Activated CD4-positive, alpha-beta T cell treated with anti-CD3 and anti-CD28 coated beads, Interleukin-2, amount 10 ng/mL, durations not matched to agents 24 days and 14 days (primary cell): Measurements from ENCODE around the gene LIG4. TPM values are rescaled to one million over a fixed set of nuclear protein-coding genes. Genes with fewer than 3 reads are reported as not detected.
"Not testable (repeated sequence)": the region's sequence is repeated elsewhere in the genome, so short reads cannot be mapped to it uniquely, and the experiment has no call there.

Experiments used
- DNase-seq: peaks from one replicate; pipeline ENCODE4 v3.0.0; 2022
- H3K27ac Mint-ChIP-seq: one replicate; pipeline ENCODE4 v1.8.0; 2022; ENCODE audit warnings: mild to moderate bottlenecking, mixed read lengths
- H3K27me3 Mint-ChIP-seq: one replicate; pipeline ENCODE4 v1.8.0; 2022; ENCODE audit warnings: mixed read lengths
- H3K36me3 Mint-ChIP-seq: one replicate; pipeline ENCODE4 v1.8.0; 2022; ENCODE audit warnings: low read depth, mild to moderate bottlenecking, mixed read lengths
- H3K4me1 Mint-ChIP-seq: one replicate; pipeline ENCODE4 v1.8.0; 2021; ENCODE audit warnings: mixed read lengths
- H3K4me3 Mint-ChIP-seq: one replicate; pipeline ENCODE4 v1.8.0; 2022; ENCODE audit warnings: mild to moderate bottlenecking, moderate library complexity, mixed read lengths
- H3K9me3 Mint-ChIP-seq: one replicate; pipeline ENCODE4 v1.8.0; 2021; ENCODE audit warnings: mixed read lengths
- intact Hi-C: fragments of 100-400 bp; cut with micrococcal nuclease; formaldehyde crosslinking; loops from one replicate; pipeline ENCODE4 v1.15.1; 2023
- total RNA-seq: library from RNA; stranded (reverse); gene quantifications from 2 replicates; pipeline ENCODE4 v1.2.3, GENCODE V29; 2022

Gene LIG4
- 8.2 and 8.6 TPM in 2 replicates for total RNA-seq

- peak within 1 kb of the TSS; percentile 93 for H3K4me3 Mint-ChIP-seq
- H3K27me3 Mint-ChIP-seq, result peaks cover 3% of the 10 kb centered on the region
- H3K4me1 Mint-ChIP-seq, result peaks cover 44% of the 10 kb centered on the region
- H3K36me3 Mint-ChIP-seq, result peaks cover 17% of the 10 kb centered on the region
- peak within 1 kb of the TSS; percentile 84 for H3K27ac Mint-ChIP-seq
- intact Hi-C loops, result loop anchor here (5.0 kb wide), 4 partner anchors 38 to 1648 kb away; partner anchors contain the start of genes ARGLU1 and IRS2
- peak; percentile 97 for DNase-seq
- no peaks in the 10 kb centered on the region for H3K9me3 Mint-ChIP-seq
These were observed at the start of gene LIG4 for GRCh38 chr13:108215436-108215835. Gene LIG4 (minus strand): TSS chr13:108215536. CDS start chr13:108211268, 4,268 bp downstream.

GRCh38 chr13:108263621-108264355 is 48.5 kb upstream of the LIG4 start:
- Mint-ChIP-seq H3K9me3 (no peaks in the 10 kb centered on the region), H3K4me1 (peaks cover 12% of the 10 kb centered on the region), H3K27ac (no peak overlapping the region), H3K36me3 (peaks cover 2% of the 10 kb centered on the region), H3K4me3 (no peak overlapping the region), H3K27me3 (no peaks in the 10 kb centered on the region)
- intact Hi-C loops, result no loop called here
- no peak for DNase-seq

DNA sequence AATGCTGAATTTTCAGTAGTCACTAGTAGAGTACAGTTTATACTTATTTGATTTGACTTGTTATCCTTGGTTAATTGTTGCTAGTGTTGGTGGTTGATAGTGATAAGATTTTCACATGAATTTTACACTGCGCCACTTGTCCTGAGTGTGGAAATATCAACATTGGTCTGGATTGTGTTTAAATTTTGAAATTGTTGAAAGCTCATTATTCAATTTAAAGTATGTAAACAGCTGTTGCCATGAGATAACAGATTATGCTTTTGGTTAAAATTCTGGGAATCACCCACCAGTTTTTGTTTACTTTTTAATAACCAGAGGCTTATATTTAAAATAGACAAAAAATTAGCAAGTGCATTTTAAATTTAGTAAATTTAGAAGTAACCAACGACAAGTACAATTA is 41.9 kb upstream of the LIG4 start:
- H3K27ac Mint-ChIP-seq, result no peak overlapping the region
- H3K36me3 Mint-ChIP-seq, result peaks cover 4% of the 10 kb centered on the region
- peaks cover 4% of the 10 kb centered on the region for H3K9me3 Mint-ChIP-seq
- intact Hi-C loops, result no loop called here
- H3K4me3 Mint-ChIP-seq, result no peak overlapping the region
- H3K27me3 Mint-ChIP-seq, result no peaks in the 10 kb centered on the region
- no peak for DNase-seq
- H3K4me1 Mint-ChIP-seq, result no peaks in the 10 kb centered on the region

GRCh38 chr13:108249150-108249549 is 33.8 kb upstream of the LIG4 start:
- H3K9me3 Mint-ChIP-seq, result peaks cover 13% of the 10 kb centered on the region
- H3K27ac Mint-ChIP-seq, result no peak overlapping the region
- peaks cover 6% of the 10 kb centered on the region for H3K4me1 Mint-ChIP-seq
- no peak for DNase-seq
- intact Hi-C loops, result no loop called here
- H3K36me3 Mint-ChIP-seq, result peaks cover 8% of the 10 kb centered on the region
- H3K4me3 Mint-ChIP-seq, result no peak overlapping the region
- H3K27me3 Mint-ChIP-seq, result no peaks in the 10 kb centered on the region

- Mint-ChIP-seq H3K36me3 (peaks cover 12% of the 10 kb centered on the region), H3K27me3 (no peaks in the 10 kb centered on the region), H3K27ac (no peak overlapping the region), H3K4me1 (peaks cover 14% of the 10 kb centered on the region), H3K9me3 (peaks cover 3% of the 10 kb centered on the region), H3K4me3 (no peak overlapping the region)
- intact Hi-C loops, result no loop called here
- DNase-seq, result no peak
These were observed 15.0 kb upstream of the LIG4 start for GRCh38 chr13:108230377-108230776.

DNA sequence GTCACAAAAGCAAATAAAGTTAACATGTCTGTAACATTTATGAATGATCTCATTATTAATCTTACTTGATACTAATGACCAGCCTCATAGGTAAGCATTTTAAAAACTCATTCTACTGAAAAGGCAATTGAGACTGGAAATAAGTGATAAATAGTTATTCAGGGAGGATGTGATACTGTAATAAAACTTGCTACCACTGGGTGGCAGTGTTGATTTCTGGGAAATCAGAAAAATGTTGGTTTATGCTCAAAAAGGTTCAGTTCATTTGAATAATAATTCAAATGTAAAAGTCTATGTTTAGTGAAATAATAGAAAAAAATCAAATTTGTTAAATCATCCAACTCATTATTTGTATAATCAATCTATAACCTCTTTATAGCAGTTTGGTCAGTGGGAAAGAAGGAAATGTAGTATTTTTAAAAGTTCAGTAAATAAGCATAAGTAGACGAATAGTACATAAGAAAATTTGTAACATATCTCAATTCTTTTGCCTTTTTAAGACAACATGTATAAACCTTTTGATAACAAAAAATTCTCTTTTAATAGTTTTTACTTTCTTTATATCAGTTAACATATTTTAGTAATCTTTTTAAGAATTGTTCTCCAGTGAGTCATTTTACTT is 12.4 kb upstream of the LIG4 start:
- no peaks in the 10 kb centered on the region for H3K9me3 Mint-ChIP-seq
- H3K4me3 Mint-ChIP-seq, result no peak overlapping the region
- intact Hi-C loops, result loop anchor here (2.0 to 5.0 kb wide), 4 partner anchors 41 to 670 kb away; partner anchors contain the start of gene TNFSF13B
- peaks cover 6% of the 10 kb centered on the region for H3K36me3 Mint-ChIP-seq
- peaks cover 21% of the 10 kb centered on the region for H3K4me1 Mint-ChIP-seq
- no peak overlapping the region for H3K27ac Mint-ChIP-seq
- H3K27me3 Mint-ChIP-seq, result no peaks in the 10 kb centered on the region
- peak; percentile 84 for DNase-seq

GRCh38 chr13:108226184-108226583 is 10.8 kb upstream of the LIG4 start:
- Mint-ChIP-seq H3K36me3 (peaks cover 6% of the 10 kb centered on the region), H3K9me3 (no peaks in the 10 kb centered on the region), H3K27ac (no peak overlapping the region), H3K27me3 (no peaks in the 10 kb centered on the region), H3K4me3 (no peak overlapping the region), H3K4me1 (peaks cover 21% of the 10 kb centered on the region)
- no peak for DNase-seq
- intact Hi-C loops, result loop anchor here (2.0 to 5.0 kb wide), 4 partner anchors 43 to 671 kb away; partner anchors contain the start of gene TNFSF13B

DNA sequence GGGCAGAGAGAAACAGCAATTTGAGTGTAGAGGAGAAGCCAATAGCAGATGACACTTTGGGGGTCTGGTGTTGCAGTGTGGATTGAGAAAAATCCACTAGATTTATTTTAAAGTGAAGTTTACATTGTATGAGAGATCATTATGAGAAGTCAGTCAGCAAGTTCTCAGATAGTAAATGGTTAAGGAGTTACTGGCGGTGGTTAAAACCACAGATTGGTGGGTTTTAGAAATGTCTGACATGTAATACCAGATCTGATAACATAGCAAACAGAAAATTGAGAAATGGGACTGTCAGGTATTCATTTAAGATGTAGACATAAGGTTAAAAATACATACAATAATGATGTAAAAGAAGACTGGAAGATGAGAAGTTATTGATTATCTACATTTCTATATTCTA is 10.1 kb upstream of the LIG4 start:
- H3K4me3 Mint-ChIP-seq, result no peak overlapping the region
- DNase-seq, result no peak
- peaks cover 6% of the 10 kb centered on the region for H3K36me3 Mint-ChIP-seq
- H3K9me3 Mint-ChIP-seq, result no peaks in the 10 kb centered on the region
- peaks cover 24% of the 10 kb centered on the region for H3K4me1 Mint-ChIP-seq
- H3K27me3 Mint-ChIP-seq, result no peaks in the 10 kb centered on the region
- intact Hi-C loops, result loop anchor here (5.0 kb wide), 3 partner anchors 97 to 672 kb away; no protein-coding TSS in a partner anchor
- H3K27ac Mint-ChIP-seq, result no peak overlapping the region

GRCh38 chr13:108223687-108224503 is 8.6 kb upstream of the LIG4 start:
- Mint-ChIP-seq H3K36me3 (no peaks in the 10 kb centered on the region), H3K9me3 (no peaks in the 10 kb centered on the region), H3K27ac (no peak overlapping the region), H3K4me3 (no peak overlapping the region), H3K27me3 (no peaks in the 10 kb centered on the region), H3K4me1 (peaks cover 38% of the 10 kb centered on the region)
- intact Hi-C loops, result no loop called here
- no peak for DNase-seq

DNA sequence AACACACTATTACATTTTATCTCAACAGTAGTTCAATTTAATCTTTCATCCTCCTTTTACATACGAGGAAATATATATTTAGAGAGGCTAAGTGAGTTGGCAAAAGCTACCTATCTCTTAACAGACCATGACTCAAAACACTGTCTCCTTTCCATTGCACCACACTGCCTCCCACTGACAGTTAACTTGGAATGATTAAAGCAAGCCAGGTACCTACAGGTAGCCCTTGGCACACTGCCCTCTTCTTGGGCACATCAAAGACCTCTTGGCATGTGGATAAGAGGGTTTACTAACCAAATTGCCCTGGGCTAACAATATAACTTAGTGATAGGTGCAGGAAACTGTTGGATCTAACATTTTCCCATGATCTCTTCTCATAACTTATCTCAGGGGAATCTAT is 4.7 kb upstream of the LIG4 start:
- H3K27me3 Mint-ChIP-seq, result peaks cover 3% of the 10 kb centered on the region
- no peak for DNase-seq
- H3K36me3 Mint-ChIP-seq, result peaks cover 8% of the 10 kb centered on the region
- peak overlapping the region; percentile 45 for H3K4me3 Mint-ChIP-seq
- intact Hi-C loops, result no loop called here
- H3K27ac Mint-ChIP-seq, result peak overlapping the region; percentile 67
- no peaks in the 10 kb centered on the region for H3K9me3 Mint-ChIP-seq
- H3K4me1 Mint-ChIP-seq, result peaks cover 32% of the 10 kb centered on the region

DNA sequence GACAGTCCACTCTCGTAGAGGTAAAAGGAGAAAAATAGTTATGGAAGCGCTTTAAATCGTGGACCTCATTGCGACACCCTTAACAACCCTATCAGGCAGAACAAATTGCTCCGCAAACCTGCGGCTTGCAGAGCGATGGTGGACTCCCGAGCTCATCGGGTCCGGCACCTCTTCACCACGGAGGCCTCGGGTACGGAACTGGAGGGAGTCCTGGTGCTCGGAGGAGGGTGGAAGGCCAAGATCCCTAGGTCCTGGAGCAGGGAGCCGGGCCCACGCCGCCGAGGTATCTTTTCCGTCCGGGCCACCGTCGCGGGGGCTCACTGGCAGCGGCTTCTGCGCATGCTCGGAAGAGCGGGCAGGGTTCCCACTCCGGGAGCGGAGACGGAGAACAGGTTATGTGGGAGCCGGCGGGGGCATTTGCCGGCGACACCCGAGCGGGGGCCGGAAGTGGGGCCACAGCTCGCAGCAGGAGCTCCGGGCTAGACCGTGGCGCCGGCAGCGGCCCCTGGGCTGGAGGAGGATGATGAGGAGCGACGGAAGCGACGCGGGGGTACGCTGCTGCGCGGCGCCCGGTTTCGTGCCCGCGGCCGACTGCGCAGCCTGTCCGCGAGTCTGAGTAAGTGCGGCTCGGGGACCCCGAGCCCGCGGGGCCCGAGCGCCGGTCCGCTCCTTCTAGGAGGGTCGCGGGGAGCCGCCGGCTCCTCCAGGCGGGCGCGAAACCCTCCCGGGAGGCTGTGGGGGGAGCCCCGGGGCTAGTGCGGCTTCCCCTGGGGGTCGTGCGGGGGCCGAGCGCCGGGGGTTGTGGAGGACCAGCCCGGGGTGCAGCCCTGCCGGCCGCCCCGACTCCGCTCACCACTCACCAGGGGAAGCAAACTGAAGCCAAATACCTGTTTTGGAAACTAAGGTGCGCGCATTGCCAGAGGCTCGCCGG is 3.0 kb upstream of the LIG4 start, which contains the start of gene ABHD13:
Gene ABHD13, plus strand, starts transcription at position 349 of the 931 bp plus-strand sequence. CDS start 10,827 bp downstream, outside the sequence.
- intact Hi-C loops, result loop anchor here (1.0 to 5.0 kb wide), 6 partner anchors 18 to 1651 kb away; partner anchors contain the start of genes ARGLU1, IRS2 and TNFSF13B
- Mint-ChIP-seq H3K4me1 (peaks cover 39% of the 10 kb centered on the region), H3K36me3 (peaks cover 8% of the 10 kb centered on the region), H3K27ac (peak within 1 kb of the TSS; percentile 95), H3K27me3 (peaks cover 3% of the 10 kb centered on the region), H3K4me3 (peak within 1 kb of the TSS; percentile 93), H3K9me3 (no peaks in the 10 kb centered on the region)
- peak; percentile 97 for DNase-seq

DNA sequence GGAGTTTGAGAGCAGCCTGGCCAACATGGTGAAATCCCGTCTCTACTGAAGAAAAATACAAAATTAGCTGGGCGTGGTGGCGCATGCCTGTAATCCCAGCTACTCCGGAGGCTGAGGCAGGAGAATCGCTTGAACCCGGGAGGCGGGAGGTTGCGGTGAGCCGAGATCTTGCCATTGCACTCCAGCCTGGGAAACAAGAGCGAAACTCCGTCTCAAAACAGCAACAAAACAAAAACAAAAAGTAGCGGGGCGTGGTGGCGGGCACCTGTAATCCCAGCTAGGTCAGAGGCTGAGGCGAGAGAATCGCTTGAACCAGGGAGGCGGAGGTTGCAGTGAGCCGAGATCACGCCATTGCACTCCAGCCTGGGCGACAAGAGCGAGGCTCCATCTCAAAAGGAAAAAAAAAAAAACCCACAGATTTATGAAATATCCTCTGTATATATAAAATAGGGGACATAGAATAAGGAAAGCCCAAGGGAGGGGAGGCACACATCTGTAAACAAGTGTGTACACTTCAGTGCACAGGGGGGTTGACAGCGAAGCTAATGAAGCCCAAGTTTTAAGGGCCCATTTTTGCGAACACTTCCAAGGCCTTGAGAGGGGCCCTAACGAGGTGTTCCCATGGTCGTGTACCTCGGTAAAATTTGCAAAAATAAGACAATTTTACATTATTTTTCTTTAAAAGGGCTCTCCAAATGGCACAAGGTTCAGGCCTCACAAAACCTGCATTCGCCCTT is 2.1 kb upstream of the LIG4 start:
- Mint-ChIP-seq H3K27ac (peak overlapping the region; percentile 95), H3K4me1 (peaks cover 43% of the 10 kb centered on the region), H3K4me3 (peak overlapping the region; percentile 93)
- H3K27me3 Mint-ChIP-seq, H3K36me3 Mint-ChIP-seq, DNase-seq, H3K9me3 Mint-ChIP-seq: not testable (repeated sequence)
- intact Hi-C loops, result loop anchor here (1.0 to 5.0 kb wide), 6 partner anchors 17 to 1650 kb away; partner anchors contain the start of genes ARGLU1, IRS2 and TNFSF13B
